GM21367 (cell line): ENCODE measurements around the gene TGFB2.

Experiments used
- ATAC-seq: cut with Tn5 transposase; IDR thresholded peaks from one replicate; pipeline ENCODE4 v1.9.1; 2021; ENCODE audit not compliant: unreplicated experiment

Gene TGFB2

GRCh38 chr1:218415726-218416125 lies 70.6 kb downstream of the TGFB2 start:
- ATAC-seq: no peak

DNA sequence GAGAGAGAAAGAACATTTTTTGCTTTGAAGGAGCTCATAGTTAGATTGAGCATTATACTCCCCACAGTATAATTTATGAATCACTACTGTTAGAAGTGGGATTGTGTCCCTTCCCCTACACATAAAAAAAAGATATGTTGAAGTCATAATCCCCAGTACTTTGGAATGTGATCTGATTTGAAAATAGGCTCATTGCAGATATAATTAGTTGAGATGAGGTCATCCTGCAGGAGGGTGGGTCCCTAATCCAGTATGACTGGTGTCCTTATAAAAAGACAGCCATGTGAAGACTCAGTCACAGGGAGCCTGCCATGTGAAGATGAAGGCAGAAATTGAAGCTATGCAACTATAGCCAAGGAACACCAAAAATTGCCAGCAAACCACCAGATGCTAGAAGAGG lies 76.4 kb downstream of the TGFB2 start:
- no peak for ATAC-seq

DNA sequence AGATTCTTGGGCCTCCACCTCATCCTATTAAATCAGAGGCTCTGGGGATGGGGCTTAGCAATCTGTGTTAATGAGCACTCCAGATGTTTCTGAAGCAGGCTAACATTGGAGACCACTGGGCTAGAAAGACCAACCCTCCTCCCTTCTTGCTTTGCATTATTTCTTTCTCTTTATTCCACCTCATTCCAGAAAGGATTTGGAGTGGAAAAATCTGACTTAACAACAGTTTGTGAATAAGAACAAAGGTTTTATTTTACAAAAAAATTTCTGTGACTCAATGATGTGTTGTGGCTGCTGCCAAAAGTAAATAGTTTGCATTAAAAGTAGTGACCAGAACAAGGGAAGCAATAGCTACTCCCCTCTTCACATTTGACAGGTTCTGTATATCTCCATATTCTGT lies 79.4 kb downstream of the TGFB2 start:
- ATAC-seq: no peak

DNA sequence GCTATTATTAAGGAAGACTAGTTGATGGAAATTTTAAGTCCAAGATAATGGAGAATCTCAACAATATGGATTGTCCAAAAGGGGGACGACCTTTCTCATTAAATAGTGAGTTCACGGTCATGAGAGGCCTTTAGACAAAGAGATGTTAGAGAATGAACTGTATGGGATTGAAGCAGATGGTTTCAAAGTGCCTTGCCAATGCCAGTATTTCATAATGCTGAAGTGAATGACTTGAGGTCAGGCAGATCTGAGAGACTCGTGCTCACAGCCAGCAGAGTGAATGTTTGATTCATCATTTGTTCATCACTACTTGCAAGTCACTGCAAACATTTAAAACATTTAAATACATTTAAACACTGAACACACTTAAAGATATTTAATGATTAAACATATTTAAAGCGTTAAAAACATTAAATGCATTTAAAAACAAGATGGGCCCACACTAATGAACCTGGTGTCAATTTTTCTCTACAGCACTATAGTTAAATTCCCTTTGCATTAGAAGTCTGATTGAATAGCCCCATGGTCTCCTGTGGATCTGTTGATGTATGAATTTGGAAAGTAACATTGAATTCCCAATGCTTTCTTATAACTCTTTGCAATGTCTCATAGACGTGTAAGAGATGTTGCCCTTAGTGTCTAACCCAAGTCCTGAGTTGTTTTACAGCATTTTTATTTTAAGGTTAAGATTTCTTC lies 80.7 kb downstream of the TGFB2 start:
- no peak for ATAC-seq

GRCh38 chr1:218426343-218426657 lies 81.2 kb downstream of the TGFB2 start:
- no peak for ATAC-seq

GRCh38 chr1:218429301-218429700 lies 84.2 kb downstream of the TGFB2 start:
- no peak for ATAC-seq

DNA sequence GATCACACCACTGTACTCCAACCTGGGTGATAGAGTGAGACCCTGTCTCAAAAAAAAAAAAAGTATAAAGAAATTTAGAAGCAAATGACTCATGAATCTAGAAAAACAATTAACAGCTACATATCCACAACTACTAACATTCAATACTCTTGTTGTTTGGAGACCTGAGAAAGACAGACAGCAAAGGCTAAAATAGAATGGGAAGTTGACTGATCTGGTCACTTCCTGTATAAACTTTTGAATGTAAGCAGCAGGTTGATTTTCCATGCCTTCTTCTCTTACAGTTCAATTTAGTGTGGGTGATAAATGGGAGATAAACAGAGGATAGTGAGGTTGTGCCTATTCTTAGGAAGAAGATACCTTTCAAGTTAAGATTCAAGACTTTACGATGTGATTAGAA lies 85.2 kb downstream of the TGFB2 start:
- ATAC-seq: no peak

GRCh38 chr1:218430822-218431221 lies 85.7 kb downstream of the TGFB2 start:
- no peak for ATAC-seq

GRCh38 chr1:218431476-218431875 lies 86.3 kb downstream of the TGFB2 start:
- ATAC-seq: no peak

DNA sequence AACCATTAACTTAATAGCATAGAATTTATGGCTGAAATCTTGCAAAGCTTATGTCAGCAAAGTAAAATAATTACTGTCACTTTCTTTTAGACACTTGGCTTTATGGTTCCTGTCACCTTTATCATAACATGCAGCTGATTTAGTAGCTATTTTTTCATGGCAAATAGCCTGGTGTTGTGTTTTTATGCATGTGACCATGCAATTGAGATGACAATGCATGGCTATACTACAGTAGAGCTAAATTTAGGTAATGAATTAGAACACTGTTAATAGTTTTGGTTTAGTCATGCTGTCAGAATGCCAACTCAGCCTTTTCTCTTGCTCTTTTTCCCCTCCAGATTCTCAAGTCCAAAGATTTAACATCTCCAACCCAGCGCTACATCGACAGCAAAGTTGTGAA lies 88.6 kb downstream of the TGFB2 start:
- ATAC-seq: no peak

DNA sequence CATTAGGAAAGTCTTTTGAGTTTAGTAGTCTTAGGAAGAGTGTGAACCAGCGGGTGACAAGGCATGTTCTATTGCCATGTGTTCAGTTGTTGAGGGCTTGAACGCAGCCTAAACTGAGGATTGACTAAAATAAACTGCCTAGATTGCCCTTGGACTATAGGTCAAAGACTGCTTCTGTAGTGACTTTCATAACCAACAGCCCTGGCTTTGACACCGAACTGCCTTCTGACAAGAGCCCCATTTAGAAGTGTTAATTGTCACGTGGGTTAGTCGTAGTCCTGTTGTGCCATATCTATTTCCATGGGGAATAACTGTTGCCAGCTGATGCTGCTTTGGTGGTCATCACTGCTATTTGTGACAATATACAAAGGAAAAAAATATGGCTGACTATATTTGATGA lies 90.4 kb downstream of the TGFB2 start:
- ATAC-seq: no peak

- ATAC-seq: no peak
Observed at GRCh38 chr1:218436346-218436745, 91.2 kb downstream of the TGFB2 start.

- ATAC-seq: no peak
Observed at GRCh38 chr1:218436997-218437396, 91.9 kb downstream of the TGFB2 start.

DNA sequence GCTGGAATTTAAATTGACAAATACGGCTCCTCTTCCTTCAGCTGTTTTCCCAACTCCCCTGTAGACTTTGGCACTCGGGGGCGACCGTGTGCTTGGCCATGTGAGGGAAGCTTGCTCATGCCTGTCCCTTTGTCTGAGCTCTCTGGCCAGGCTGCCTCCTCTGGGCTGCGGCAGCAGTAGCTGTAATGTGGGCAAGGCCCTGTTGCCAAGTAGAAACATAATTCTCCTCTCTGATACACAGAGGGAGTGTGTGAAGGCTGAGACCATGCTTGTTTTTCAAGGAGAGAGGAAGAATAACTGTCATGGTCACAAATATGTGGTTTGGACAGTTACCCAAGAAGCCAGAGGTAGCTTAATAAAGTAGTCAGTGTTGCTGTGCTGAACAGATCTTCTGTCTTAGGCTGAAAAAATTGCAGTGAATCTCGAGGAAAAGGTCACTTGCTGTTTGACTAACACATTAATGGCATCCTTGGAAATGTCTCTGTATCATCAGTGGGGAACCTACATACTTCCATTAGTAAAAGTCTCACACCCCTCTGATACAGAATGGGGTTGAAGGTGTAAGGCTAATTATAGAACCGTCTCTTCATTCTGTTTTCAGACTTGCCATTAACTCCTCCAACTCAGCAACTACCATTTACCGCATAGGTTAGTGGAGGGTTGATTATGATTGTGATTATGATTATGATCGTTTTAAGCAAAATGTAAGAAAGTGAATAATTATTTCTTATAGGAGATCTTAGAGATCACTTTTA lies 94.6 kb downstream of the TGFB2 start:
- no peak for ATAC-seq

GRCh38 chr1:218443255-218443654 lies 98.1 kb downstream of the TGFB2 start:
- no peak for ATAC-seq

DNA sequence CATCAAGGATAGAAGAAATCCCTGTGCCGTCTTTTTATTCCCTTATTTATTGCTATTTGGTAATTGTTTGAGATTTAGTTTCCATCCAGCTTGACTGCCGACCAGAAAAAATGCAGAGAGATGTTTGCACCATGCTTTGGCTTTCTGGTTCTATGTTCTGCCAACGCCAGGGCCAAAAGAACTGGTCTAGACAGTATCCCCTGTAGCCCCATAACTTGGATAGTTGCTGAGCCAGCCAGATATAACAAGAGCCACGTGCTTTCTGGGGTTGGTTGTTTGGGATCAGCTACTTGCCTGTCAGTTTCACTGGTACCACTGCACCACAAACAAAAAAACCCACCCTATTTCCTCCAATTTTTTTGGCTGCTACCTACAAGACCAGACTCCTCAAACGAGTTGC lies 99.0 kb downstream of the TGFB2 start:
- ATAC-seq: no peak

DNA sequence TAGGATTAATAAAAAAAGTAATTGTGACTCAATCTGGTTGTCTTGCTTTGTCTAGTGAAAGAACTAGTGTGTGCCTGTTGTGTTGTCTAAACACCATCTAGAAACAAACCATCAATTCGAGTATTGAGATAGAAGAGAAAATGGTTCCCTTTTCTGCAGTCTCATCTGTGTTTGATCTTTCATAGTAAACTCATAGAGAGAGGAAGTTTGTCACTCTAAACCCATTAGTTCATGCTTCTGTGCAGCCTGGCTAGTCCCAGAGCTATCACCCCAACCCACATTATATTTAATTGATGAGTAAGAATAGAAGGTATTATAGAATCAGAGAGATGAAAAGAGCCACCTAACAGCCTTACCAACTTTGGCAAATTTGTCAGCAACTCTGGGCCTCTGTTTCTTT lies 99.5 kb downstream of the TGFB2 start:
- ATAC-seq: no peak

GRCh38 chr1:218447010-218447689 lies 102.0 kb downstream of the TGFB2 start:
- no peak for ATAC-seq

DNA sequence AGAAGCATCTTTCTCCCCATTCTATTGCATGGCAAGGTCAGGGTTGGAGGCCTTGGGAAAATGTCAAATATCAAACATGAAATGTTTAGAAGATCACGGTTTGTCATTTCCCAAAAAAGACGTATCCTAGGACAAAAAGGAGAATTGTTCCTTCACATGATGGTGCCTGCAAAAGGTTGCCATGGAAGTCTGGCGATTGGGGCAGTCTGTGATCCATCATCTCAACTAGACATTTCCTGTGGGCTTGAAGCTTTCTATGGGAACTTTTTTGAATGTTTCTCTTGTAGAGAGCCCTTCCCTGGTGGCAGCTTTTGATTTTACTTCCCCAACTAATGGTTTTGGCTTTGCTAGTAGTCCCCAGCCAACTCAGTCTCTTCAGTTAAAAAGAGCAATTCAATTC lies 106.3 kb downstream of the TGFB2 start:
- no peak for ATAC-seq

DNA sequence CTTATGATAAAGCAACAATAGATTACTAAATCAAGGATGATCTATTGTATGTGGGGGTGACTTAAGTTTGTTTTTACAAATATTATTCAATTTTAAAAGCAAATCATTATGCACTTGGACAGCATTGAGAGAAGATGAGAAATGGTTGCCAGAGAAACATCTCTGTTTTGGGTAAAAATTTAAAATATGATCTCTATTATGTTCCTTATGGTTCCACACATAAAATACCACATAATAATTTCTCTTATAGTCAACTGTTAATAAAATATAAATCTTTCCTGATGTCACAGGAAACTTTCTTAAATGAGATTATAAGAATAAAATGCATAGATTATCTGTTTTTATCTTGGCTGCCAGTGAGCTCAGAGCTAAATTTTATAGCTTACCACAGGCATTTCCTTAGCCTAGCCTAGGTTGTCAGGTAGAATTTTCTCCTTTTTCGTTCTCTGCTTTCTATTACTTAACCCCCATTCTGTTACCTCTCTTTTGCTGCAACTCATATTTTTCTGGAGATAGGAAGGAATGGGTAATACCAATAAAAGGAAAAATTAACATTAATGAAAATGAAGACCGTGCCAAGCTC lies 109.7 kb downstream of the TGFB2 start:
- ATAC-seq: no peak

- no peak for ATAC-seq
Observed at GRCh38 chr1:218456444-218456843, 111.3 kb downstream of the TGFB2 start.

GRCh38 chr1:218459450-218459849 lies 114.3 kb downstream of the TGFB2 start:
- no peak for ATAC-seq
